ENCODE data around the gene CDH23.

Gene CDH23

GRCh38 chr10:71714592-71714991 lies 317.9 kb downstream of the CDH23 start:
- H3K4me3 ChIP-seq (replicated peaks; ENCODE audit: low read depth, low read length), result no peak overlapping the region

GRCh38 chr10:71715026-71715425 lies 318.3 kb downstream of the CDH23 start:
- no peak for DNase-seq (ENCODE audit: extremely low read depth, insufficient read length)
- TF ChIP-seq CTCF (IDR thresholded peaks at IDR 0.05; ENCODE audit: insufficient read depth, low read length, poor library complexity, severe bottlenecking), result no peak
- no peaks in the 10 kb centered on the region for H3K27me3 ChIP-seq (replicated peaks; ENCODE audit: control insufficient read depth, insufficient read depth, low read length)
- no peak overlapping the region for H3K4me3 ChIP-seq (replicated peaks; ENCODE audit: low read depth, low read length)
- H3K36me3 ChIP-seq (ENCODE audit: control insufficient read depth, insufficient read depth, low read length), result no peaks in the 10 kb centered on the region

More at GRCh38 chr10:71714592-71714991, 317.9 kb downstream of the CDH23 start:
- TF ChIP-seq CTCF (IDR thresholded peaks at IDR 0.05; ENCODE audit: insufficient read depth, low read length, poor library complexity, severe bottlenecking), result no peak
- Histone ChIP-seq H3K36me3 (ENCODE audit: control insufficient read depth, insufficient read depth, low read length) (no peaks in the 10 kb centered on the region), H3K27me3 (replicated peaks; ENCODE audit: control insufficient read depth, insufficient read depth, low read length) (no peaks in the 10 kb centered on the region)
- DNase-seq (ENCODE audit: extremely low read depth, insufficient read length), result no peak

GRCh38 chr10:71715860-71716259 lies 319.1 kb downstream of the CDH23 start:
- no peak for TF ChIP-seq CTCF (IDR thresholded peaks at IDR 0.05; ENCODE audit: insufficient read depth, low read length, poor library complexity, severe bottlenecking)
- Histone ChIP-seq H3K36me3 (ENCODE audit: control insufficient read depth, insufficient read depth, low read length) (no peaks in the 10 kb centered on the region), H3K4me3 (replicated peaks; ENCODE audit: low read depth, low read length) (no peak overlapping the region), H3K27me3 (replicated peaks; ENCODE audit: control insufficient read depth, insufficient read depth, low read length) (no peaks in the 10 kb centered on the region)
- DNase-seq (ENCODE audit: extremely low read depth, insufficient read length), result no peak

GRCh38 chr10:71716426-71716825 lies 319.7 kb downstream of the CDH23 start:
- Histone ChIP-seq H3K36me3 (ENCODE audit: control insufficient read depth, insufficient read depth, low read length) (no peaks in the 10 kb centered on the region), H3K27me3 (replicated peaks; ENCODE audit: control insufficient read depth, insufficient read depth, low read length) (no peaks in the 10 kb centered on the region), H3K4me3 (replicated peaks; ENCODE audit: low read depth, low read length) (no peak overlapping the region)
- TF ChIP-seq CTCF (IDR thresholded peaks at IDR 0.05; ENCODE audit: insufficient read depth, low read length, poor library complexity, severe bottlenecking), result no peak
- no peak for DNase-seq (ENCODE audit: extremely low read depth, insufficient read length)

- TF ChIP-seq CTCF (IDR thresholded peaks at IDR 0.05; ENCODE audit: insufficient read depth, low read length, poor library complexity, severe bottlenecking), result no peak
- no peaks in the 10 kb centered on the region for H3K36me3 ChIP-seq (ENCODE audit: control insufficient read depth, insufficient read depth, low read length)
- no peak overlapping the region for H3K4me3 ChIP-seq (replicated peaks; ENCODE audit: low read depth, low read length)
- H3K27me3 ChIP-seq (replicated peaks; ENCODE audit: control insufficient read depth, insufficient read depth, low read length), result no peaks in the 10 kb centered on the region
- DNase-seq (ENCODE audit: extremely low read depth, insufficient read length), result no peak
Observed at GRCh38 chr10:71717056-71717455, 320.3 kb downstream of the CDH23 start.

GRCh38 chr10:71717551-71717951 lies 320.8 kb downstream of the CDH23 start:
- Histone ChIP-seq H3K4me3 (replicated peaks; ENCODE audit: low read depth, low read length) (no peak overlapping the region), H3K36me3 (ENCODE audit: control insufficient read depth, insufficient read depth, low read length) (no peaks in the 10 kb centered on the region), H3K27me3 (replicated peaks; ENCODE audit: control insufficient read depth, insufficient read depth, low read length) (no peaks in the 10 kb centered on the region)
- DNase-seq (ENCODE audit: extremely low read depth, insufficient read length), result no peak
- TF ChIP-seq CTCF (IDR thresholded peaks at IDR 0.05; ENCODE audit: insufficient read depth, low read length, poor library complexity, severe bottlenecking), result no peak
